Body of pancreas (tissue), 4 donors: ENCODE data around the gene PPME1. TPM values are rescaled to one million over a fixed set of nuclear protein-coding genes. Genes with fewer than 3 reads are reported as not detected.

Experiments used
- ATAC-seq: fragments of 150-250 bp; one replicate; pipeline ENCODE4 v1.9.1; 2016
- DNase-seq, 4 donors: peaks; one replicate each; pipeline ENCODE4 v3.0.0-alpha.2; 2019
- H3K27ac ChIP-seq, 4 donors: fragments of 200-600 bp; sonication (generic); 1 replicate in 3 of 4; 2 replicates in 1 of 4; pipeline versions ENCODE4 v1.5.1 to v1.6.1; 2016 to 2019; ENCODE audit warnings: mild to moderate bottlenecking in 1 of 4, mixed read lengths in 1 of 4, moderate library complexity in 1 of 4
- H3K27me3 ChIP-seq, 2 donors: fragments of 200-600 bp; sonication (generic); one replicate each; pipeline ENCODE4 v1.6.0; 2016; ENCODE audit warnings: mild to moderate bottlenecking in 1 of 2
- H3K36me3 ChIP-seq, 2 donors: fragments of 200-600 bp; sonication (generic); replicated peaks in 1 of 2; 2 replicates each; pipeline ENCODE4 v1.5.1; 2016; ENCODE audit warnings: low read depth in 2 of 2; ENCODE audit not compliant: insufficient read depth in 1 of 2
- H3K4me1 ChIP-seq: fragments of 200-600 bp; sonication (generic); one replicate; pipeline ENCODE4 v1.6.0; 2016
- H3K4me3 ChIP-seq, 2 donors: fragments of 200-600 bp; sonication (generic); 1 replicate in 1 of 2; 2 replicates in 1 of 2; pipeline ENCODE4 v1.5.1; 2016 to 2019
- H3K9me3 ChIP-seq, 3 donors: fragments of 200-600 bp; sonication (generic); 1 replicate in 2 of 3; 2 replicates in 1 of 3; pipeline ENCODE4 v1.5.1; 2016
- POLR2A ChIP-seq, 3 donors: fragments of 450-650 bp; IDR thresholded peaks; one replicate each; pipeline ENCODE4 v1.6.1; 2016; ENCODE audit warnings: antibody characterized with exemption in 3 of 3, mild to moderate bottlenecking in 2 of 3
- WGBS, 2 donors: methylation state at CpG; one replicate each; pipeline ENCODE4 v1.1.5; 2017; 5-methylcytosine and 5-hydroxymethylcytosine counted together
- intact Hi-C: fragments of 100-400 bp; cut with DNase I; formaldehyde crosslinking; loops from one replicate; pipeline ENCODE4 v1.15.1; 2023
- total RNA-seq, 2 donors: library from RNA; depleted of rRNA; stranded (reverse); fragments of >200 nt; gene quantifications; one replicate each; pipeline ENCODE4 v1.1.0, GENCODE V29; 2016
- TF ChIP-seq, protein P1 (sequence below), 7 experiments: fragments of 450-650 bp in 4 of 7; fragments of 200-600 bp in 3 of 7; sonication (generic) in 3 of 7; IDR thresholded peaks; one replicate each; pipeline ENCODE4 v1.5.1; 2016 to 2019; ENCODE audit warnings: antibody characterized with exemption in 7 of 7

PPME1 gene
- total RNA-seq, 2 donors from 2014 or later, result 10.9 to 12.9 TPM

DNA sequence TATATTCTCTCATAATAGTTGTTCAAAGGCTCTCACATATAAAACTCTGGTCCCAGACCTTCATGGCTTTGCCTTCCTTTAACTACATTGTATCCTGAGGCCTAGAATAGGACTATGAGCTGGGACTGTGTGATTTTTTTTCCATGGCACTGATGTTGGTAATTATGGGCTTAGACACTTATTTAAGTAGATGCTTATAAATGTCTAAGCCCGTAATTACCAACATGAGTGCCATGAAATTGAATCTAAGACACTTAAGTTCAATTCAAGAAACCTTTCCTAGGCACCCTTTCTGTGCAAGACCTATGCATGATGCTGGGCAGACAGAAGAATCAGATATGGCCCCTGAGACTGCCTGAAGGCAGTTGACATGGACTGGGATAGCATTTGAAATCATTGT, 77.4 kb downstream of the PPME1 start:
- Histone ChIP-seq H3K4me1 (no peaks in the 10 kb centered on the region), H3K27ac (no peak overlapping the region), H3K4me3 (no peak overlapping the region), H3K27me3 (no peaks in the 10 kb centered on the region), H3K9me3 (no peaks in the 10 kb centered on the region), H3K36me3 (peaks cover 3 to 10% of the 10 kb centered on the region in 2 donors)
- ATAC-seq (no peak), DNase-seq (no peak)
- TF ChIP-seq POLR2A (IDR thresholded peaks at IDR 0.05), result no peak
- TF ChIP-seq, protein P1, sequence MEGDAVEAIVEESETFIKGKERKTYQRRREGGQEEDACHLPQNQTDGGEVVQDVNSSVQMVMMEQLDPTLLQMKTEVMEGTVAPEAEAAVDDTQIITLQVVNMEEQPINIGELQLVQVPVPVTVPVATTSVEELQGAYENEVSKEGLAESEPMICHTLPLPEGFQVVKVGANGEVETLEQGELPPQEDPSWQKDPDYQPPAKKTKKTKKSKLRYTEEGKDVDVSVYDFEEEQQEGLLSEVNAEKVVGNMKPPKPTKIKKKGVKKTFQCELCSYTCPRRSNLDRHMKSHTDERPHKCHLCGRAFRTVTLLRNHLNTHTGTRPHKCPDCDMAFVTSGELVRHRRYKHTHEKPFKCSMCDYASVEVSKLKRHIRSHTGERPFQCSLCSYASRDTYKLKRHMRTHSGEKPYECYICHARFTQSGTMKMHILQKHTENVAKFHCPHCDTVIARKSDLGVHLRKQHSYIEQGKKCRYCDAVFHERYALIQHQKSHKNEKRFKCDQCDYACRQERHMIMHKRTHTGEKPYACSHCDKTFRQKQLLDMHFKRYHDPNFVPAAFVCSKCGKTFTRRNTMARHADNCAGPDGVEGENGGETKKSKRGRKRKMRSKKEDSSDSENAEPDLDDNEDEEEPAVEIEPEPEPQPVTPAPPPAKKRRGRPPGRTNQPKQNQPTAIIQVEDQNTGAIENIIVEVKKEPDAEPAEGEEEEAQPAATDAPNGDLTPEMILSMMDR (IDR thresholded peaks at IDR 0.05), result no peak
- 87 to 91% methylated on average over 1 of the region's 1 CpG for WGBS, 2 donors
- intact Hi-C loops, result no loop called here

- Histone ChIP-seq H3K4me3 (no peak overlapping the region), H3K4me1 (no peaks in the 10 kb centered on the region), H3K36me3 (peaks cover 3 to 15% of the 10 kb centered on the region in 2 donors), H3K27me3 (no peaks in the 10 kb centered on the region), H3K9me3 (no peaks in the 10 kb centered on the region), H3K27ac (no peak overlapping the region)
- intact Hi-C loops, result no loop called here
- no peak for TF ChIP-seq POLR2A (IDR thresholded peaks at IDR 0.05)
- TF ChIP-seq, protein P1 (IDR thresholded peaks at IDR 0.05), result no peak
- DNase-seq, result no peak
- WGBS, 2 donors, result 94 to 100% methylated on average over 2 of the region's 2 CpGs
- ATAC-seq, result no peak
Observed at GRCh38 chr11:74249496-74249895, 78.4 kb downstream of the PPME1 start.

GRCh38 chr11:74253361-74253760, 82.3 kb downstream of the PPME1 start:
- intact Hi-C loops, result loop anchor here (10.0 kb wide), 1 partner anchor 321 kb away; no protein-coding TSS in a partner anchor
- H3K27ac ChIP-seq, result no peak overlapping the region
- DNase-seq (no peak), ATAC-seq (no peak)
- H3K4me1 ChIP-seq, result no peaks in the 10 kb centered on the region
- H3K27me3 ChIP-seq, result no peaks in the 10 kb centered on the region
- 85 to 90% methylated on average over 8 of the region's 8 CpGs for WGBS, 2 donors
- no peaks in the 10 kb centered on the region for H3K9me3 ChIP-seq
- TF ChIP-seq, protein P1 (IDR thresholded peaks at IDR 0.05), result no peak
- no peak for TF ChIP-seq POLR2A (IDR thresholded peaks at IDR 0.05)
- peaks cover 0 to 13% of the 10 kb centered on the region in 2 donors for H3K36me3 ChIP-seq
- no peak overlapping the region for H3K4me3 ChIP-seq

GRCh38 chr11:74255741-74256375, 84.8 kb downstream of the PPME1 start:
- TF ChIP-seq, protein P1 (IDR thresholded peaks at IDR 0.05), result peak; percentile 74 to 87 (median 83)
- no peak for TF ChIP-seq POLR2A (IDR thresholded peaks at IDR 0.05)
- WGBS, 2 donors, result 37 to 40% methylated on average over 5 of the region's 5 CpGs
- Histone ChIP-seq H3K4me1 (no peaks in the 10 kb centered on the region), H3K27me3 (no peaks in the 10 kb centered on the region), H3K9me3 (no peaks in the 10 kb centered on the region), H3K27ac (no peak overlapping the region), H3K36me3 (peaks cover 0 to 11% of the 10 kb centered on the region in 2 donors), H3K4me3 (no peak overlapping the region)
- intact Hi-C loops, result loop anchor here (5.0 to 10.0 kb wide), 2 partner anchors 191 to 319 kb away; no protein-coding TSS in a partner anchor
- peak; percentile 55 to 66 (median 58) for DNase-seq
- peak; percentile 75 for ATAC-seq
